Kidney (tissue), 14 donors: ENCODE data around the gene ZNF212. TPM values are rescaled to one million over a fixed set of nuclear protein-coding genes. Genes with fewer than 3 reads are reported as not detected.

Experiments used
- DNase-seq, 5 donors: peaks; one replicate each; pipeline ENCODE4 v3.0.0-alpha.2; 2013 to 2020
- FAIRE-seq: peaks from 2 replicates; lab custom pipeline; 2012; peaks lifted over from hg19 to GRCh38; lab: Jason Lieb, UNC
- H3K27ac ChIP-seq, 2 donors: one replicate each; pipeline ENCODE4 v1.7.0; 2013; ENCODE audit warnings: low read depth in 2 of 2, low read length in 2 of 2, inconsistent platforms in 1 of 2
- H3K27me3 ChIP-seq: one replicate; pipeline ENCODE4 v1.7.1; 2013; ENCODE audit warnings: low read length, inconsistent platforms; ENCODE audit not compliant: control insufficient read depth, insufficient read depth
- H3K36me3 ChIP-seq, 3 donors: one replicate each; pipeline versions ENCODE4 v1.7.0 to v1.7.1; 2013; ENCODE audit warnings: low read length in 3 of 3, control low read depth in 1 of 3, inconsistent platforms in 1 of 3; ENCODE audit not compliant: insufficient read depth in 3 of 3, control insufficient read depth in 2 of 3
- H3K4me1 ChIP-seq, 3 donors: one replicate each; pipeline versions ENCODE4 v1.7.0 to v1.7.1; 2013; ENCODE audit warnings: low read length in 3 of 3, inconsistent platforms in 1 of 3, low read depth in 1 of 3; ENCODE audit not compliant: control insufficient read depth in 2 of 3, insufficient read depth in 2 of 3
- H3K4me3 ChIP-seq, 3 donors: one replicate each; pipeline versions ENCODE4 v1.7.0 to v1.8.1; 2013; ENCODE audit warnings: low read length in 3 of 3, control low read depth in 1 of 3, inconsistent platforms in 1 of 3
- H3K9ac ChIP-seq, 3 donors: one replicate each; pipeline versions ENCODE4 v1.7.0 to v1.7.1; 2013; ENCODE audit warnings: low read length in 3 of 3, control low read depth in 1 of 3, inconsistent platforms in 1 of 3
- H3K9me3 ChIP-seq, 3 donors: one replicate each; pipeline versions ENCODE4 v1.7.0 to v1.7.1; 2013; ENCODE audit warnings: low read length in 3 of 3, control low read depth in 1 of 3, inconsistent platforms in 1 of 3; ENCODE audit not compliant: control insufficient read depth in 2 of 3, insufficient read depth in 1 of 3
- CTCF ChIP-seq: IDR thresholded peaks from 3 replicates; pipeline ENCODE4 v1.5.1; 2012; ENCODE audit warnings: mild to moderate bottlenecking, moderate library complexity, borderline replicate concordance; ENCODE audit not compliant: insufficient read depth; ENCODE audit errors: extremely low read depth
- intact Hi-C: fragments of 100-400 bp; cut with DNase I; formaldehyde crosslinking; loops from one replicate; pipeline ENCODE4 v1.11.1; 2022
- polyA plus RNA-seq: library from polyadenylated mRNA; stranded (reverse); fragments of 350-450 nt; fragmentation: Illumina TruSeq; extraction: RNeasy Lipid Tissue Mini Kit (QIAGEN cat#74804); gene quantifications from one replicate; pipeline ENCODE4 v1.2.3, GENCODE V29; 2014; ENCODE audit warnings: low read depth, low replicate concordance; ENCODE audit not compliant: insufficient read depth
- total RNA-seq: library from RNA; stranded (reverse); fragmentation: NEBNext Ultra II Directional; extraction: Animal tissue kit (Norgen Biotek cat#: 25700); gene quantifications from one replicate; pipeline ENCODE4 v1.2.1, GENCODE V29; 2021
- donor health status: control.
- donor health status: control.
- donor health status: control.
- donor health status: control.
- donor health status: control.
- donor health status: DM: yes; HTN: yes; CAD: no.
- donor health status: Normal renal cell carcinoma (clear cell type).

The ZNF212 gene
- total and polyA plus RNA-seq, 2 donors from 2014 or later: 7.9 to 13.4 TPM

GRCh38 chr7:149294634-149295480, 55.4 kb downstream of the ZNF212 start:
- Histone ChIP-seq H3K36me3 (no peaks in the 10 kb centered on the region), H3K27me3 (no peaks in the 10 kb centered on the region), H3K9ac (no peak overlapping the region), H3K4me1 (no peaks in the 10 kb centered on the region), H3K9me3 (no peaks in the 10 kb centered on the region), H3K27ac (no peak overlapping the region), H3K4me3 (no peak overlapping the region)
- FAIRE-seq: no peak
- no peak for TF ChIP-seq CTCF
- intact Hi-C loops: no loop called here
- no peak for DNase-seq

GRCh38 chr7:149295481-149295850, 56.0 kb downstream of the ZNF212 start:
- intact Hi-C loops: no loop called here

GRCh38 chr7:149296368-149296767, 56.9 kb downstream of the ZNF212 start:
- H3K27ac ChIP-seq: no peak overlapping the region
- H3K36me3 ChIP-seq: no peaks in the 10 kb centered on the region
- no peak for FAIRE-seq
- no peak for TF ChIP-seq CTCF
- DNase-seq: no peak
- no peak overlapping the region for H3K4me3 ChIP-seq
- intact Hi-C loops: no loop called here
- H3K27me3 ChIP-seq: no peaks in the 10 kb centered on the region
- H3K9ac ChIP-seq: no peak overlapping the region
- H3K4me1 ChIP-seq: no peaks in the 10 kb centered on the region
- no peaks in the 10 kb centered on the region for H3K9me3 ChIP-seq

More at GRCh38 chr7:149295481-149295850, 56.0 kb downstream of the ZNF212 start:
- no peaks in the 10 kb centered on the region for H3K27me3 ChIP-seq
- TF ChIP-seq CTCF: no peak
- no peak overlapping the region for H3K9ac ChIP-seq
- H3K9me3 ChIP-seq: no peaks in the 10 kb centered on the region
- H3K27ac ChIP-seq: no peak overlapping the region
- H3K4me3 ChIP-seq: no peak overlapping the region
- no peak for DNase-seq
- H3K4me1 ChIP-seq: no peaks in the 10 kb centered on the region
- no peak for FAIRE-seq
- no peaks in the 10 kb centered on the region for H3K36me3 ChIP-seq
